ENCODE measurements around the gene NCOR1.
"Not testable (repeated sequence)": the region's sequence is repeated elsewhere in the genome, so short reads cannot be mapped to it uniquely, and the experiment has no call there.

The NCOR1 gene

GRCh38 chr17:16152326-16152725, 63.0 kb downstream of the NCOR1 start:
- not testable (repeated sequence) for DNase-seq (ENCODE audit: extremely low read depth in 1 of 2, low read depth in 1 of 2)

- DNase-seq (ENCODE audit: extremely low read depth in 1 of 2, low read depth in 1 of 2): no peak
Observed at GRCh38 chr17:16150251-16150856, 65.0 kb downstream of the NCOR1 start.

- DNase-seq (ENCODE audit: extremely low read depth in 1 of 2, low read depth in 1 of 2): no peak
Observed at GRCh38 chr17:16148596-16148995, 66.7 kb downstream of the NCOR1 start.

- DNase-seq (ENCODE audit: extremely low read depth in 1 of 2, low read depth in 1 of 2): not testable (repeated sequence)
Observed at GRCh38 chr17:16145319-16145890, 69.9 kb downstream of the NCOR1 start.

- DNase-seq (ENCODE audit: extremely low read depth in 1 of 2, low read depth in 1 of 2): no peak
Observed at GRCh38 chr17:16141685-16142084, 73.6 kb downstream of the NCOR1 start.

- no peak for DNase-seq (ENCODE audit: extremely low read depth in 1 of 2, low read depth in 1 of 2)
Observed at GRCh38 chr17:16140854-16141253, 74.5 kb downstream of the NCOR1 start.

GRCh38 chr17:16135461-16135860, 79.9 kb downstream of the NCOR1 start:
- no peak for DNase-seq (ENCODE audit: extremely low read depth in 1 of 2, low read depth in 1 of 2)

GRCh38 chr17:16131593-16131992, 83.7 kb downstream of the NCOR1 start:
- no peak for DNase-seq (ENCODE audit: extremely low read depth in 1 of 2, low read depth in 1 of 2)

- no peak for DNase-seq (ENCODE audit: extremely low read depth in 1 of 2, low read depth in 1 of 2)
Observed at GRCh38 chr17:16129441-16130205, 85.7 kb downstream of the NCOR1 start.

- DNase-seq (ENCODE audit: extremely low read depth in 1 of 2, low read depth in 1 of 2): no peak
Observed at GRCh38 chr17:16123531-16123930, 91.8 kb downstream of the NCOR1 start.

- no peak for DNase-seq (ENCODE audit: extremely low read depth in 1 of 2, low read depth in 1 of 2)
Observed at GRCh38 chr17:16122697-16123434, 92.5 kb downstream of the NCOR1 start.

GRCh38 chr17:16121915-16122314, 93.4 kb downstream of the NCOR1 start:
- no peak for DNase-seq (ENCODE audit: extremely low read depth in 1 of 2, low read depth in 1 of 2)

- no peak for DNase-seq (ENCODE audit: extremely low read depth in 1 of 2, low read depth in 1 of 2)
Observed at GRCh38 chr17:16120937-16121336, 94.4 kb downstream of the NCOR1 start.

GRCh38 chr17:16117149-16117548, 98.2 kb downstream of the NCOR1 start:
- DNase-seq (ENCODE audit: extremely low read depth in 1 of 2, low read depth in 1 of 2): no peak

GRCh38 chr17:16115077-16115698, 100.1 kb downstream of the NCOR1 start:
- not testable (repeated sequence) for DNase-seq (ENCODE audit: extremely low read depth in 1 of 2, low read depth in 1 of 2)

GRCh38 chr17:16108871-16109270, 106.5 kb downstream of the NCOR1 start:
- DNase-seq (ENCODE audit: extremely low read depth in 1 of 2, low read depth in 1 of 2): no peak

- no peak for DNase-seq (ENCODE audit: extremely low read depth in 1 of 2, low read depth in 1 of 2)
Observed at GRCh38 chr17:16108386-16108785, 106.9 kb downstream of the NCOR1 start.

- DNase-seq (ENCODE audit: extremely low read depth in 1 of 2, low read depth in 1 of 2): no peak
Observed at GRCh38 chr17:16107165-16107770, 108.1 kb downstream of the NCOR1 start.

GRCh38 chr17:16106161-16106891, 109.0 kb downstream of the NCOR1 start:
- DNase-seq (ENCODE audit: extremely low read depth in 1 of 2, low read depth in 1 of 2): no peak

GRCh38 chr17:16104189-16104588, 111.1 kb downstream of the NCOR1 start:
- DNase-seq (ENCODE audit: extremely low read depth in 1 of 2, low read depth in 1 of 2): no peak
